HG02885 (cell line): ENCODE data around the gene TP63.

Experiments
- ATAC-seq: cut with Tn5 transposase; IDR thresholded peaks from one replicate; pipeline ENCODE4 v1.9.1; 2021; ENCODE audit warnings: mild to moderate bottlenecking; ENCODE audit not compliant: unreplicated experiment, poor library complexity

TP63 gene

GRCh38 chr3:189805375-189806067 is 174.3 kb downstream of the TP63 start:
- no peak for ATAC-seq

GRCh38 chr3:189806171-189806951 is 175.2 kb downstream of the TP63 start:
- ATAC-seq, result no peak

- no peak for ATAC-seq
Observed at GRCh38 chr3:189808246-189809007, 177.2 kb downstream of the TP63 start.

- no peak for ATAC-seq
Observed at GRCh38 chr3:189809583-189809982, 178.4 kb downstream of the TP63 start.

- ATAC-seq, result no peak
Observed at GRCh38 chr3:189812806-189813465, 181.7 kb downstream of the TP63 start.

- no peak for ATAC-seq
Observed at GRCh38 chr3:189813647-189814240, 182.6 kb downstream of the TP63 start.

GRCh38 chr3:189820365-189820720 is 189.2 kb downstream of the TP63 start:
- ATAC-seq, result peak; percentile 93

GRCh38 chr3:189821262-189821661 is 190.1 kb downstream of the TP63 start:
- ATAC-seq, result no peak

- no peak for ATAC-seq
Observed at GRCh38 chr3:189822726-189823125, 191.5 kb downstream of the TP63 start.

- no peak for ATAC-seq
Observed at GRCh38 chr3:189824629-189825312, 193.6 kb downstream of the TP63 start.

GRCh38 chr3:189826566-189826965 is 195.4 kb downstream of the TP63 start:
- ATAC-seq, result no peak

GRCh38 chr3:189827108-189827507 is 195.9 kb downstream of the TP63 start:
- ATAC-seq, result no peak

GRCh38 chr3:189830401-189830800 is 199.2 kb downstream of the TP63 start:
- no peak for ATAC-seq

- no peak for ATAC-seq
Observed at GRCh38 chr3:189833266-189833665, 202.1 kb downstream of the TP63 start.

GRCh38 chr3:189833996-189834395 is 202.8 kb downstream of the TP63 start:
- no peak for ATAC-seq

- ATAC-seq, result no peak
Observed at GRCh38 chr3:189834462-189834861, 203.3 kb downstream of the TP63 start.

- no peak for ATAC-seq
Observed at GRCh38 chr3:189836795-189837194, 205.6 kb downstream of the TP63 start.

GRCh38 chr3:189838291-189838690 is 207.1 kb downstream of the TP63 start:
- no peak for ATAC-seq

GRCh38 chr3:189839576-189839975 is 208.4 kb downstream of the TP63 start:
- ATAC-seq, result no peak
